Osteocyte (in vitro differentiated cells): Measurements from ENCODE around the gene THRB. TPM values are rescaled to one million over a fixed set of nuclear protein-coding genes. Genes with fewer than 3 reads are reported as not detected.

ENCODE experiments used
- DNase-seq: peaks from one replicate; pipeline ENCODE4 v3.0.0; 2021; ENCODE audit warnings: mixed read lengths; ENCODE audit not compliant: unreplicated experiment; ENCODE audit errors: extremely low spot score
- H3K27ac Mint-ChIP-seq: one replicate; pipeline ENCODE4 v1.8.0; 2021; ENCODE audit warnings: mild to moderate bottlenecking, mixed read lengths; ENCODE audit not compliant: unreplicated experiment
- H3K27me3 Mint-ChIP-seq: one replicate; pipeline ENCODE4 v1.8.0; 2021; ENCODE audit warnings: mixed read lengths; ENCODE audit not compliant: unreplicated experiment
- H3K36me3 Mint-ChIP-seq: one replicate; pipeline ENCODE4 v1.8.0; 2021; ENCODE audit warnings: mixed read lengths; ENCODE audit not compliant: unreplicated experiment
- H3K4me1 Mint-ChIP-seq: one replicate; pipeline ENCODE4 v1.8.0; 2021; ENCODE audit warnings: mixed read lengths; ENCODE audit not compliant: unreplicated experiment
- H3K4me3 Mint-ChIP-seq: one replicate; pipeline ENCODE4 v1.8.0; 2021; ENCODE audit warnings: mild to moderate bottlenecking, moderate library complexity, mixed read lengths; ENCODE audit not compliant: unreplicated experiment
- H3K9me3 Mint-ChIP-seq: one replicate; pipeline ENCODE4 v1.8.0; 2021; ENCODE audit warnings: mixed read lengths; ENCODE audit not compliant: unreplicated experiment
- CTCF ChIP-seq: fragments of 200-600 bp; sonication (generic); IDR thresholded peaks from 2 replicates; pipeline ENCODE4 v1.5.0; 2021; ENCODE audit warnings: antibody characterized with exemption, mild to moderate bottlenecking, moderate library complexity
- total RNA-seq: library from RNA; stranded (reverse); gene quantifications from 2 replicates; pipeline ENCODE4 v1.2.1, GENCODE V29; 2021

The THRB gene
- total RNA-seq, 1 donor from 2014 or later, result 4.6 TPM

DNA sequence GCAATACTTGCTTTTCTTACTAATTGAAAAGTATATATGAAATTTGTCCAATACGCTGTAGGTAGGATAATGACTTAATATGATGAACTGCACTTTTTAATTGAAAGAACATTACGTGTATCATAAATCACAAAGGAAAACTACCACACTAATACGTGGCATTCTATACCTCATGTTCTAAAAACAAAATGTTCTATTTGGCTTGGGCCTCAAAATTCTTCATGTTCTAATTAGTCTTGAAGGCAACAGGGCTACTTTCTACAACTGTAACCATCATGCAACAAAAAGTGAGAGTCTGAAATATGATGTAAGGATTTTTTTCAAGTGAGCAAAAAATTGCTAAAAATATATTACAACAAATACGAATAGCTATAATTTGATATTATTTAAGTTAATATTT is 19.8 kb downstream of the THRB start:
- Mint-ChIP-seq H3K27me3 (no peaks in the 10 kb centered on the region), H3K9me3 (no peaks in the 10 kb centered on the region), H3K4me3 (no peak overlapping the region), H3K27ac (no peak overlapping the region), H3K4me1 (peaks cover 9% of the 10 kb centered on the region), H3K36me3 (no peaks in the 10 kb centered on the region)
- no peak for DNase-seq
- TF ChIP-seq CTCF, result no peak

GRCh38 chr3:24472358-24472757 is 22.3 kb downstream of the THRB start:
- no peak for DNase-seq
- peaks cover 7% of the 10 kb centered on the region for H3K9me3 Mint-ChIP-seq
- H3K4me1 Mint-ChIP-seq, result peaks cover 8% of the 10 kb centered on the region
- TF ChIP-seq CTCF, result no peak
- H3K4me3 Mint-ChIP-seq, result no peak overlapping the region
- no peaks in the 10 kb centered on the region for H3K27me3 Mint-ChIP-seq
- no peak overlapping the region for H3K27ac Mint-ChIP-seq
- peaks cover 1% of the 10 kb centered on the region for H3K36me3 Mint-ChIP-seq

DNA sequence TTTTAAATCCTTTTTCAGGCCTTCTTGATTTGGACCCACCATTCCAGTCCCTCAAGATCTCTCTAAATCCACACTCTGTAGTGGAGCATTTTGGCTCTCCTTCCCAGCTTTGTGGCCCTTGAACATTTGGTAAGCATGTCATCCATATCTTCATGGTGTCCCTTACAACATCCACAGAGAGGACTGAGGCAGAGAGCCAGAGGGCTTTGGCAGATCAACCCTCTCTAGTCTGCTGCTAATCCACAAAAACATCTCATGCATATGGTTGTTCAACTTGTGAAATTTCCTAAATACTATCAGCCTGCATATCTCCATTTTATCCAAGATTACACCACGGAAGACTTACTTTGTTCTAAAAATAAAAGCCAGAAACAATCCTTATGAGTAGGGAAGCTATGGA is 23.2 kb downstream of the THRB start:
- no peaks in the 10 kb centered on the region for H3K27me3 Mint-ChIP-seq
- H3K36me3 Mint-ChIP-seq, result peaks cover 4% of the 10 kb centered on the region
- no peak overlapping the region for H3K4me3 Mint-ChIP-seq
- DNase-seq, result no peak
- peaks cover 6% of the 10 kb centered on the region for H3K4me1 Mint-ChIP-seq
- no peak overlapping the region for H3K27ac Mint-ChIP-seq
- H3K9me3 Mint-ChIP-seq, result peaks cover 10% of the 10 kb centered on the region
- TF ChIP-seq CTCF, result no peak

- H3K27me3 Mint-ChIP-seq, result no peaks in the 10 kb centered on the region
- no peak overlapping the region for H3K27ac Mint-ChIP-seq
- TF ChIP-seq CTCF, result no peak
- no peak for DNase-seq
- no peaks in the 10 kb centered on the region for H3K4me1 Mint-ChIP-seq
- H3K9me3 Mint-ChIP-seq, result peaks cover 10% of the 10 kb centered on the region
- H3K4me3 Mint-ChIP-seq, result no peak overlapping the region
- H3K36me3 Mint-ChIP-seq, result peaks cover 4% of the 10 kb centered on the region
These were observed 24.4 kb downstream of the THRB start for GRCh38 chr3:24470277-24470676.

DNA sequence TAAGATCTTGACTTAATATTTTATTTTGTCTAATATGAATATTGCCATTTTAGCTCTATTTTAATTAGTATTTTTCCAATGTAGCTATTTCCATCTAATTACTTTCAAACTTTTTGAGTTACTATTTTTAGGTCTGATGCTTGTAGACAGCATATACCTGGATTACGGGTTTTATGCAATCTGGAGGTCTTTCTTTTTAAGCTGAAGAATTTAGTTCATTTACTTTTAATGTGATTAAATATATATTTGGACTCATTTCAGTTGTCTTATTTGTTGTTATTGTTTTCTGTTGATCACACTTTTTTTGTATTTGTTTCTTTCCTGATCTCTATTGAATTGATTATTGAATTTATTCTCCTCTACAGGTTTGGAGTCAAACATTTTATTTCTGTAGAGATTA is 30.3 kb downstream of the THRB start:
- no peaks in the 10 kb centered on the region for H3K27me3 Mint-ChIP-seq
- H3K27ac Mint-ChIP-seq, result no peak overlapping the region
- H3K4me3 Mint-ChIP-seq, result no peak overlapping the region
- H3K9me3 Mint-ChIP-seq, result peaks cover 19% of the 10 kb centered on the region
- no peak for DNase-seq
- no peaks in the 10 kb centered on the region for H3K4me1 Mint-ChIP-seq
- H3K36me3 Mint-ChIP-seq, result peaks cover 4% of the 10 kb centered on the region
- TF ChIP-seq CTCF, result no peak
